Stimulated activated CD8-positive, alpha-beta memory T cell treated with anti-CD3 and anti-CD28 coated beads, Interleukin-2, amount 100 ng/mL, for 1 hour (primary cell): Measurements from ENCODE around the gene FOXD4L3.
"Not testable (repeated sequence)": the region's sequence is repeated elsewhere in the genome, so short reads cannot be mapped to it uniquely, and the experiment has no call there.

Source experiments
- DNase-seq, 2 donors: peaks; one replicate each; pipeline ENCODE4 v3.0.0-alpha.2; 2020; ENCODE audit warnings: low read depth in 2 of 2

FOXD4L3 gene

GRCh38 chr9:68343992-68344391 lies 41.3 kb downstream of the FOXD4L3 start:
- DNase-seq: not testable (repeated sequence)

GRCh38 chr9:68351689-68352088 lies 49.0 kb downstream of the FOXD4L3 start:
- not testable (repeated sequence) for DNase-seq
